HG03139 (cell line): ENCODE results near the gene CRTC2.
A peak's percentile ranks its signal among the peaks of the same experiment; 100 is the strongest.

Source experiments
- ATAC-seq: cut with Tn5 transposase; IDR thresholded peaks from one replicate; pipeline ENCODE4 v1.9.1; 2021; ENCODE audit not compliant: unreplicated experiment

CRTC2 gene

GRCh38 chr1:153976819-153977249 lies 18.4 kb upstream of the CRTC2 start:
- no peak for ATAC-seq

DNA sequence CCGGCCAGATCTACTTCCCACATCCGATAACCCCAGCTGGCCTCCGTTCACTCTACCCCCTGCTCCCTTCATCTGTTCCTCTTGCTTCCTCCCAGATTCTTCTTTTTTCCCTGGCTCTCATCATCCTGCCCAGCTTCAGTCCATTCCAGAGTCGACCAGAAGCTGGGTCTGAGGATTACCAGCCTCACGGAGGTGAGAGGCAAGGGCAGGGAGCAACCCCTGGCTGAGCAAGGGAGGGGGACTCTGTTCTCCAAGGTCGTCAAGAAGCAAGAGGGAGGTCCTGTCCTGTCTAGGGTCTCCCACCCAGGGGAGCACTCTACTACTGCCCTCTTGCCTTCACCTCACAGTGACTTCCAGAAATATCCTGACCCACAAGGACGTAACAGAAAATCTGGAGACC lies 15.1 kb upstream of the CRTC2 start:
- no peak for ATAC-seq

DNA sequence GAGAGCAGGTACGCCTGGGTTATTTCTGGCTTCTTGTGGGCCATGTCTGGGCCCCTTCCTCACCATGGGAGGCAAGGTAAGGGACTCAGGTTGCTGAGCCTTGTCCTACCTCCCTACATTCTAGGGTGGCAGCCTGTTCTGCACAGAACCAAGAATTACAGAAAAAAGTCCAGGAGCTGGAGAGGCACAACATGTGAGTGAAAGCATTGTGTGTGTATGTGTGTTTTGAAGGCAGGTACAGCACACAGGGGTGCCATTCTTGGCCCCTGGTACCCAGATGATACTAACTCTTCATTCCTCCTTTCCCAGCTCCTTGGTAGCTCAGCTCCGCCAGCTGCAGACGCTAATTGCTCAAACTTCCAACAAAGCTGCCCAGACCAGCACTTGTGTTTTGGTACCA lies 14.7 kb upstream of the CRTC2 start:
- ATAC-seq, result no peak

- ATAC-seq, result no peak
These were observed 11.9 kb upstream of the CRTC2 start for GRCh38 chr1:153970346-153970745.

DNA sequence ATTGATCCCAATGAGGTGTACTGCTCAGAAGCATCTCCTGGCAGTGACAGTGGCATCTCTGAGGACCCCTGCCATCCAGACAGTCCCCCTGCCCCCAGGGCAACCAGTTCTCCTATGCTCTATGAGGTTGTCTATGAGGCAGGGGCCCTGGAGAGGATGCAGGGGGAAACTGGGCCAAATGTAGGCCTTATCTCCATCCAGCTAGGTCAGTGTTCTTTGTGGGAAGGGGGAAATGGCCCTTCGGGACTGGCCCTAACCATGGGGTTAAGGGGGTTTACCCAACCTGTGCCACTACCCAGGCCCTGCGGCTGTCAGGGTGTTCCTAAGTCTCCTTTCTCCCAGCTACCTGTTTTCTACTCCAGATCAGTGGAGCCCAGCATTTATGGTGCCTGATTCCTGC lies 10.6 kb upstream of the CRTC2 start:
- no peak for ATAC-seq

- no peak for ATAC-seq
These were observed 10.0 kb upstream of the CRTC2 start for GRCh38 chr1:153968408-153968807.

GRCh38 chr1:153968000-153968363 lies 9.6 kb upstream of the CRTC2 start:
- no peak for ATAC-seq

DNA sequence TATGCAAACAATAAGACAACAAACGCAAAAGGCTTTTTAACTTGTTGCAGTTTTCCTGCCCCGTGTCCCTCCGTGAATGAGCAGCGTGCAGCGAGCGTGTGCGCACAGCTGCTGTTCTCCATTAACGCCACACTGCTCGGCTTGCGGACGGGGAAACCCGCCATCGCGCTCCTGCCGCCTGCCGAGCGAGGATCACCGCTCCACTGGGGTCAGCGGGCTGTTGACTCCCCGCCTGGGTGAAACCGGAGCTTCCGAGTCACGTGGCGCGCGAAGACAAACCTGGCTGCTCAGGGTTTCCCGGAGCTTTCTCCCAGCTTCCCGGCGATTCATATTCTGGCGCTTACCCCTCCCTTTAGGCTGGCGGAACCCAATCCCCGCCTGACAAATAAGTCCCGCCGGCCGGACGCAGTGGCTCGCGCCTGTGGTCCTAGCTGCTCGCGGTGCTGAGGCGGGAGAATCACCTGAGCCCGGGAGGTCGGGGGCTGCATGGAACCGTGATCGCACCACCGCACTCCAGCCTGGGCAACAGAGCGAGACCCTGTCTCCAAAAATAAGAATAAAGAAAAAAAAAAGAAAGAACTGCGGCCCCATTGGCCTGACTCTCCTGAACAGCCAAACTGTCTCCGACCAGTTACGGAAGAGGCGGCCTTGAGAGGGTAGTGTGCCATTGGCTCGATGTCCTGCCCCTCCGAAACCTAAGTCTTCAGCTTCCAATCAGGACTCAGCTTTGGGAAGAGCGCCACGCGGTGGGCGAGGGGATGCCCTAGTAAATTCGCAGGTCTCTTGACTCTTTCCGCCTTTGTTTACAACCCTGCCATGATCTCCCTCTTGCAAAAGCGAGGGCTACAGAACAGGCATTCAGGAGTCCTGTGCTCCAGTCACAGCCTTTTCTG lies 8.9 kb upstream of the CRTC2 start, which contains the start of gene CREB3L4:
Gene CREB3L4 (plus strand): TSS at position 796 of the 893 bp plus-strand sequence. CDS start 624 bp downstream, outside the sequence.
- peak; percentile 52 for ATAC-seq

GRCh38 chr1:153963850-153964331 lies 5.5 kb upstream of the CRTC2 start:
- no peak for ATAC-seq

GRCh38 chr1:153963030-153963849 lies 4.8 kb upstream of the CRTC2 start, which contains the start of gene SLC39A1:
TSS of gene SLC39A1 (minus strand) at chr1:153963537. CDS start at chr1:153962715, 822 bp downstream.
- peak; percentile 41 for ATAC-seq

- no peak for ATAC-seq
These were observed 3.9 kb upstream of the CRTC2 start for GRCh38 chr1:153962088-153963029.

GRCh38 chr1:153961421-153961820 lies 3.0 kb upstream of the CRTC2 start:
- no peak for ATAC-seq

DNA sequence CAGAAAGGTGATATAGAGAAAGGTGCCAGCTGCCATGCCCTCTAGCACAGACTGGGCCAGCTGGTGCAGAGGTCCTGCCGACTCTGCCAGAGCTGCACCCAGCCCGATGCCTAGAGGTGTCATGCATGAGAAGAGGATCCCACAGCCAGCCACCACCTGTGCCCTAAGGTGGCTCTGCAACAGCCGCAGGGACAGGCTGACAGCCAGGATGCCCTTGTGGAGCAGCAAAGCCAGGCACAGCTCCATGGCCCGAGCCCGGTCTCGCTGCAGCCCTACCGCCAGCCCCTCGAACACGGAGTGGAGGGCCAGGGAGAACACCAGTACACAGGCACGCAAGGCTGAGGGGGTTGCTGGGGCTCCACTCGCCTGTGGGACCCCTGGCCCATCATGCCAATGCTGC lies 1.8 kb upstream of the CRTC2 start:
- no peak for ATAC-seq

DNA sequence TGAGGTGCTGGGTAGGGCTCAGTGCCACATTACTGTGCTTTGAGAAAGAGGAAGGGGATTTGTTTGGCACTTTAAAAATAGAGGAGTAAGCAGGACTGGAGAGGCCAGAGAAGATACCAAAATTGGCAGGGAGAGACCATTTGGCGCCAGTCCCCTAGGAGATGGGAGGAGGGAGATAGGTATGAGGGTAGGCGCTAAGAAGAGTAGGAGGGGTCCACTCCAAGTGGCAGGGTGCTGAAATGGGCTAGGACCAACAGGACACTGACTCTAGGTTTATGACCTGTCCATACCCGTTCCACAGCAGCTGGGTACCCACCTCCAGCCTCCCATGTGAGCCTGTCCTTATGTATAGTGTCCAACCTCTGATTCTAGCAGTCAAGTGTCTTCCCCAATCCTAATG lies 1.0 kb upstream of the CRTC2 start:
- no peak for ATAC-seq

DNA sequence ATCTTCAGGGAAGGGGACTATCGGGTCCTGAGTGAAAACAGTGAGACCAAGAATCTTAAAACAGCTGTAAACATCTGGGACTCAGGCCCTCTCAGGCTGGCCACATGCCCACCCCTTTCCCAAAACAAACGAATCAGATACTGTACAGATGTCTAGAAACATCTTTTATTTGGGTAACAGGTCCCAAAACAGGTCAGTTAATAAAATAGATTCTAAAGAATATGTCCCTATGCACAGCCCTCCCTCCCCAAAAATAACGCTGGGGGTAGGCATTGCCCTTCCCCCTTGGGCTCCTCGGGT lies 499 bp upstream of the CRTC2 start:
- ATAC-seq, result no peak

DNA sequence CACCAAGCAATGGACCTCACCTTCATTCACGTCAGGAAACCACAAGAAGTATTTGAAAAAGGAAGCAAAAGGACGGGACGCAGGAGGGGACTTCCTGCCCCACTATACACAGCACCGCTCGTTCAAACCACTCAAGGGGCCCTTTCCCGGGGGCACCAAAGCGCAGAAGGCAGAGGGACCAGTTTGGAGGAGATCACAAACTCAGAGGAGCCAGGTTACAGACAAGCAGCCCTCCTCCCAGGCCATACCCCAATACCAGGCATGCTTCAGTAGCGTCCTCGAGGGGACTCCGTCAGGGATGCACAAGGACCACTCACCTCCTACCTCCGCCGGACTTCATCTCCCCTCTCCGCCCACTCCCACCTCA lies 685 bp downstream of the CRTC2 start:
- peak; percentile 11 for ATAC-seq

DNA sequence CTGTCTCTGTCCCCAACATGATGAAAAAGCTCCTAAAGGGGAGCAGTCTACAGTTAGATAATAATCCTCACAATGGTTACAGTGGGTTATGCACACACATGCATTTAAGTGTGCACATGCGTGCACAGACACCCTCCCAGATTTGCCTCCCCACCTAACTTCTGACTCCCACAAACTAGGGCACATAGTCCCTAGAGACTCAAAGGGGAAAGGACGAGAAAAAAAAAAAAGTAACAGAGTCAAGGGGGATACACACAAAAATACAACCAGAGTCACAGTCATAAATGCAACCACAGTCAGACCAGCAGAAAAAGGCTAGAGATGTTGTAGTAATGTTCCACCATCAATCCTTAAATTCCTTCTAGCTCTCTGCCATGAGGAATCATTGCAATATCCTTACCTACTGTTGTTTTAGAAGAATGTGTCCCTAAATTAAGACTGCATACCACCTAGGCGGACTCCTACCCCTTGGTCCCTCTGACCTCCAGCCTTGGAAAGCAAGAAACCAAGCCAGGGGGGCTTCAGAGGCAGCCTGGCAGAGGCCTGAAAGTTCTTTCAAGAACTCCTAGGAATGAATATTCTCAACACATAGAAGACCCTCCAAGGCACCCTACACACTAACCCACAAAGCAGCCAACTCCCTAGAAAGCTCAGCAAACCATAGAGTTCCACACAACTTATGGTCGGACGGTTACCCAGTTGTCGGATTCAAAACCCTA lies 1.3 kb downstream of the CRTC2 start:
- no peak for ATAC-seq

GRCh38 chr1:153954826-153955225 lies 3.6 kb downstream of the CRTC2 start:
- no peak for ATAC-seq

DNA sequence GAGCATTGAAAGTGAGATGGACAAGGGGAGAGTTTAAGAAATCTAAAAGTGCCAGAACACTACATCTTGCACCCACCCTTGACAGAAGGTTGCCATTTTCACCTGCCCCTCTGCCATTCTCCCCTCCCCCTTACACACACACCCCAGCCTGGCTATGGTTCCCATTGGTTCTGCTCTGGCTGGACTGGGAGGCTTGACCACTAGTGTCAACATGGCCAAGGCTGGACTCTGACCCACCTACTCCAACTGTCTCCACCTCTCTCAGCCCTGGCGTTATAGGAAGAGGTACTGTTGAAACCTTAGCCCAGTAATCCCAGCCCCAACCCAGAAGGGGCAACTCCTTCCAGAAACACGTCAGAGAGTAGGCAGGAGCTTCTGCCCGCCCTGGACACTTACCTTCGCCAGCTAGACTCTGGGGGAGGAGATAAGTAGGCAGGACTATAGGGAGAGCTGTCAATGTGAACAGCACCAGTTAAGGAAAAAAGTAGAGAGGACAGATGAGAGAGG lies 4.5 kb downstream of the CRTC2 start:
- ATAC-seq, result no peak

DNA sequence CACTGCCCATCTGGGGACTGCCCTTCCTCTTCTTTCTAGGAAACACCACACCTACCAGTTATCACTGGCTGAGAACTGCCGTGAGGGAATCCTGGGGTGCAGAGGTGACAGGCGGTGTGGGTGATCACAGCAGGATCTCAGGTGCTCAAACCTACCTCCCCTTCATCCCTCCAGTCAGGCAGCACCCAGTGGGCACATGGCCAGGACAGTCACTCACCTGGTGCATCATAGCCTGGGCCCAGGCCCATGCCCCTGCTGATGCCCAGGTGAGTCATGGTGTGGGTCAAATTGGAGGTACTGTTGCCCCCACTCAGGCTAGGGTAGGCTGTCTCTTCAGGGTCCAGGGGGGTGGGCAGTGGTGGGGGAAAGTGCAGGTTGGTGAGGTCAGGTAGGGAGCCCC lies 6.6 kb downstream of the CRTC2 start:
- no peak for ATAC-seq
